ENCODE results near the gene SSH3.
A peak's percentile ranks its signal among the peaks of the same experiment; 100 is the strongest.
"Not testable (repeated sequence)": the region's sequence is repeated elsewhere in the genome, so short reads cannot be mapped to it uniquely, and the experiment has no call there.

SSH3 gene

DNA sequence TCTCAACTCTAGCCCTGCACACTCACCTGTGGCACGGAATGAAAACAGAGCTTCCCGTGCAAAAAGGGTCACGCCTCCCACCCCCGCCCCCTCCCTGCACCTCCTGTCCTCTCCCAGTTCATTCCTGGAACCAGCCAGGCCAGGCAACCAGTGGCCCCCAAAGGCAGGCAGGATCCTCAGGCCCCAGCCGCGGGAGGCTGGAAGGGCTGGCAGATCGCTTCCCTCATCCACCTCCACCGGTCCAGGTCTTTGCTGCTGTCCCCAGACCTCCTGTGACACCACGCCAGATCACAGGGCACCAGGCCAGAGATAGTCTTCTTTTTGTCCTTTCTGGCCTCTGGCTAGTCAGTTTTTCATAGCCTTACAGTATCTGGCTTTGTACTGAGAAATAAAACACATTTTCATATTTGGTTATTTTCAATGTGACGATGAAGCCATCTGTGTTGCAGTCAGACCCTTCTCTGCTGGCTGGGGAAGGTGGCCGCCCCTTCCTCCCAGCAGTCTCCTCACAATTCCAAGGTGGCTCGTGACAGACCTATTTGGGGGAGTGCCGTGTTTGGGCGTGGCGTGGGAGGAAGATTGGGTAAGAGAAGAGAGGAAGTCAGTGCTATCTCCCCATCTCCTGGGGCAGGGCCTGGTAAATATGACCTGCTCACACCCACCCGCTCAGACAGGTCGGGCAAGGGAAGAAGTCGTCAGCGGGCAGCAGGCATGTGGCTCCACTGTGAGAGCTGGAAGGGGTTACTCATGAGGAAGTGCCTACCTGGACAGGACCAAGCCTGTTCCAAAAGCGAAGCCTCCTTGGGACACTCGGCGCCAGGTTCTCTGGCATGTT lies 9.1 kb downstream of the SSH3 start:
- no peak for DNase-seq (ENCODE audit: low spot score)

GRCh38 chr11:67313125-67313890 lies 10.0 kb downstream of the SSH3 start:
- DNase-seq (ENCODE audit: low spot score): no peak

- DNase-seq (ENCODE audit: low spot score): no peak
Measured at GRCh38 chr11:67314218-67314617, 10.9 kb downstream of the SSH3 start.

DNA sequence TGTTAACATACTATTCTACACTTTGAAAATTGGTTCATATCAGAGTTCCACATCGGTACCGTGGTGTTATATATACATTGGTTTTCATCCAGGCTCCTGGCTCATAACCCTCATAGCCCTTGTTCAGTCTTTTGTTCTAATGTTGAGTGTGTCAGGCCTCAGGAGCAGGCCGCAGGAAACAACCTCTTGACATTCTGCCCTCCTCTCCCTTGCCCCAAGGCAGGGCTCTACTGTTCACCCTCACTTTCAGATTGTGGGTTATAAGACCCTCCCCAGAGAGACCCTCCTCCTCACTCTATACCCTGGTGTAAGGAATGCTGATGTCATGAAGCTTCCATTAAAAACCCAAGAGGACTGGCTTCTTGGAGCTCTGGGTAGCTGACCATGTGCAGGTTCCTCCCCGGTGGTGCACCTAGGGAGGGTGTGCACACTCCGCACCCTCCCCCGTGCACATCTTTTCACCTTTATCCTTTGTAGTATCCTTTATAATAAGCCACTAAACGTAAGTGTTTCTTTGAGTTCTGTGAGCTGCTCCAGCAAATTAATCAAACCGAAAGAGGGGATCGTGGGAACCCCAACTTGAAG lies 12.1 kb downstream of the SSH3 start:
- DNase-seq (ENCODE audit: low spot score): no peak

- no peak for DNase-seq (ENCODE audit: low spot score)
Measured at GRCh38 chr11:67316882-67317204, 13.5 kb downstream of the SSH3 start.

DNA sequence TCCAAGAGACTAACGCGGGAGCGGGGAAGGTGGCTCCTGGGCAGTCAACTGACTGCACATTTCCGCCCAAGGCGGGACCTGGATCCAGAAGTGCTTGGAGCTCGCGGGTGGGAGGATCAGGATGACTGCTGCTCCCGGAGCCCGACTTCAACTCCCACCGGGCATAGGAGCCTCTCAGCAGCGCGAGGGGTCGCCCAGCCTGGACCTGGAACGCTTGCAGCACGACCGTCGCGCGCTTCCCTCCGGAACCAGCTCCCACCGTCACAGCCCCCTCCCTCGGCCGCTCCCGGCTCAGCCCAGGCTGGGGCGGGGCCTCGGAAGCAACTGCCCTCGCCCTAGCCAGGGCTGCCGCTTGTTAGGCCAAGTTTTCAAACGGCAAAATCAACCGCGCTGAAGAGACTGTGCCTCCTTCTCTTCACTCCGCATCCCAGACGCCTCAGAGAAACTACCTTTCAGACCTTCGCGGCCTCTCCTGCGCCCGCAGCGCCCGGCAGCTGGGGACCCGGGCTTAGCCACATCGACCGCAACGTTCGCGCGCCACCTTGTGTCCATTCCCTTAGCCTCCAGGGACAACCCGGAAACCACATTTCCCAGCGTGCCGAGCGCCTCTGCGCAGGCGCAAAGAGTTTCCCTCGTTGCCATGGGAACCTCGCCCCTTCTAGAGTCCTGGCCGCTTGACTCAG lies 14.0 kb downstream of the SSH3 start:
- peak; percentile 99 for DNase-seq (ENCODE audit: low spot score)

DNA sequence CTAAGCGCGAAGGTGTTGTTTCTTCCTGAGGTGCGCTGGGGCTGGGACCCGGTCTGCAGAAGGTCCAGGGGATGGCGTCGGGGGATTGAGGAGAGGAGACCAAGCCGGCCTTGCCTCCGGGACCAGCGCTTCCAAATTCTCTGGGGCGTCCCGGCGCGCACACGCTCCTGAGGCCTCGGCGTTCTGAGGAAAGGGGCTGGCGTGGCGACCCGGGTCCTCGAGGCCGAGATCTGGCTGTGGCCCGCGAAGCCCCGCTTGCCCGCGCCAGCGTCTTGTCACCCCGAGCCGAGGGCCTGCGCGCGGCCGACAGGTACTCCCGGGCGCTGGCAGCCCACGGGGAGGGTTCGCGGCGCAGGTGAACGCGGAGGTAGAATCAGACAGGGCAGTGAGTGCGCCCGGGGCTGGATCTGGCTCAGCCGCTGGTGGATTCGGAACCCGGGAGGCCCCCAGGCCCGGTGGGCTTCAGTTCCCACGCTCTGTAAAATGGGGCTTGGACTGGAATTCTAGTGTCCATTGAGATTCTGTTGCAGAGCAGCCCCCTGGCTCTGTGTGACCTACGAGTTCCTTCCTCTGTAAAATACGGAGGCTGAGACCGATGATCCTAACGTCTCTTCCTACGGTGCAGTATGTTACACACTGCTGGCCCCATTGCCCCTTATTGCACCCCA lies 14.7 kb downstream of the SSH3 start:
- DNase-seq (ENCODE audit: low spot score): no peak

DNA sequence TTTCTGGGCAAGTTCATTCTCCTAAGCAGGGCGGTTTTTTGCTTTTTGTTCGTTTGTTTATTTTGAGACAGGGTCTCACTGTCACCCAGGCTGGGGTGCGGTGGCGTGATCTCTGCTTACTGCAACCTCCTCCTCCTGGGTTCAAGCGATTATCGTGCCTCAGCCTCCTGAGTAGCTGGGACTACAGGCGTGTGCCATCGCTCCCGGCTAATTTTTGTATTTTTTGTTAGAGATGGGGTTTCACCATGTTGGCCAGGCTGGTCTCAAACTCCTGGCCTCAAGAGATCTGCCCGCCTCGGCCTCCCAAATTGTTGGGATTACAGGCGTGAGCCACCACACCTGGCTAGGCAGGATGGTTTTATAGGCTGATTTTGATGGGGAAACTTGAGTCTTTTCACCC lies 15.5 kb downstream of the SSH3 start:
- DNase-seq (ENCODE audit: low spot score): not testable (repeated sequence)

GRCh38 chr11:67320011-67320410 lies 16.7 kb downstream of the SSH3 start:
- no peak for DNase-seq (ENCODE audit: low spot score)

DNA sequence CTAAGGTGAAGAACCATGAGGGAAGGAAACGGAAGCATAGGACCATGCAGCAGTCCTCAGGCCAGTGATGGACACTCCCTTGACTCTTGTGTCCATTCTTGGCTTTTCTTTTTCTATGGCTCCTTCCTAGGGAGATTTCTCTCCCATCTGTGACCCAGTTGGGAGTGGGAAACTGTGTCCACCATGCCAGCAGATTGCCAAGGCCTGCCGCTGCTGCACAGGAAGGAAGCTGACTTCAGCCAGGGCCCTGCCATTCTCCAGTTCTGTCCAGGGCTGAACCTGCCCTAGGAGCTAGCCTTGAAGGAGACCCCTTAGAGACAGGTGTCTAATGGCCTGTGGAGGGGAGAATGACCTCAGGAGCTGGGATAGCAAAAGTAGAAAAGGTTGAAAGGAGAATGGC lies 17.4 kb downstream of the SSH3 start:
- DNase-seq (ENCODE audit: low spot score): no peak

DNA sequence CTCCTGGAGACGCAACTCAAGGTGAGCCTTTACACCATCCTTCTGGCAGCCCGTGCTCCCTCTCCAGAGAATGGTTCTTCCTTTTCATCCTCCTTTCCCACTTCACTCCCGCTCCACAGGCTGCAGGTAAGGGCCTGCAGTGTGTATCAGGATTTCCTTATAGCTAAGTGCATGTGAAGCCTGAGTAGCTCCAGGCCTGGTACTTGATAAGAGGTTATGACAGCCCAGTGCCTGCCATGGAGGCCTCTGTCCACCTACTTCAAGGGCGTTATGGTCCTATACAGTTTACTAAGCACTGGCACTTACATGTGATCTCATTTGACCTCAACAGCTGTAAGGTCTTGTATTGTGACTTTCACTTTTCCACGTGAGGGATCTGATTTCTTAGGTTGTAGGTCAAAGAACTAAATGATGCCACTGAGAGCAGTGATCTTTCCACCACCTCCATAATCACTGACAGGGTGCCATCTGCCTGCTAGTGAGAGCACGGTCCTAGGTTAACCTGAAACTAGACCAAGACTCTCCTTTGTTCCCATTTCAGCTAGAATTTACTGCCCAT lies 18.1 kb downstream of the SSH3 start:
- DNase-seq (ENCODE audit: low spot score): no peak

- no peak for DNase-seq (ENCODE audit: low spot score)
Measured at GRCh38 chr11:67322049-67322448, 18.7 kb downstream of the SSH3 start.

DNA sequence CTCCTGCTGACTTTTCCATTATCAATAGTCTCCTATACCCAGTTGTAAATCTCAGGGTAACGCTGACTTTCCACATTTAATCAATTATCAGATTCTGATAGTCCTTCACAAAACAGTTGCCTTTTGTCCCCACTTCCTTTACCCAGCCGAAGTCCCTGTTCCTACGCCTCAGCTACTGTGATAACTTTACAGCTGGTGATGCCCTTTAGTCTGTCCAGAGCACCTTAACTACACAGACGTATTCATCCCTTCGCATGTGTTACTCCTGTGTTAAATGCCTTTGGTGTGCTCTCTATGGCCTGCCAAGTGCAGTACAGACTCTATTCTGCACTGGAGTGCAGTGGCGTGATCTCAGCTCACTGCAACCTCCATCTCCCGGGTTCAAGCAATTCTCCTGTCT lies 20.2 kb downstream of the SSH3 start:
- DNase-seq (ENCODE audit: low spot score): no peak

- no peak for DNase-seq (ENCODE audit: low spot score)
Measured at GRCh38 chr11:67332081-67332691, 28.9 kb downstream of the SSH3 start.

GRCh38 chr11:67337257-67337656 lies 33.9 kb downstream of the SSH3 start:
- no peak for DNase-seq (ENCODE audit: low spot score)

- no peak for DNase-seq (ENCODE audit: low spot score)
Measured at GRCh38 chr11:67344264-67344663, 40.9 kb downstream of the SSH3 start.

GRCh38 chr11:67345247-67345919 lies 42.1 kb downstream of the SSH3 start:
- DNase-seq (ENCODE audit: low spot score): no peak

- no peak for DNase-seq (ENCODE audit: low spot score)
Measured at GRCh38 chr11:67345920-67346819, 42.8 kb downstream of the SSH3 start.

DNA sequence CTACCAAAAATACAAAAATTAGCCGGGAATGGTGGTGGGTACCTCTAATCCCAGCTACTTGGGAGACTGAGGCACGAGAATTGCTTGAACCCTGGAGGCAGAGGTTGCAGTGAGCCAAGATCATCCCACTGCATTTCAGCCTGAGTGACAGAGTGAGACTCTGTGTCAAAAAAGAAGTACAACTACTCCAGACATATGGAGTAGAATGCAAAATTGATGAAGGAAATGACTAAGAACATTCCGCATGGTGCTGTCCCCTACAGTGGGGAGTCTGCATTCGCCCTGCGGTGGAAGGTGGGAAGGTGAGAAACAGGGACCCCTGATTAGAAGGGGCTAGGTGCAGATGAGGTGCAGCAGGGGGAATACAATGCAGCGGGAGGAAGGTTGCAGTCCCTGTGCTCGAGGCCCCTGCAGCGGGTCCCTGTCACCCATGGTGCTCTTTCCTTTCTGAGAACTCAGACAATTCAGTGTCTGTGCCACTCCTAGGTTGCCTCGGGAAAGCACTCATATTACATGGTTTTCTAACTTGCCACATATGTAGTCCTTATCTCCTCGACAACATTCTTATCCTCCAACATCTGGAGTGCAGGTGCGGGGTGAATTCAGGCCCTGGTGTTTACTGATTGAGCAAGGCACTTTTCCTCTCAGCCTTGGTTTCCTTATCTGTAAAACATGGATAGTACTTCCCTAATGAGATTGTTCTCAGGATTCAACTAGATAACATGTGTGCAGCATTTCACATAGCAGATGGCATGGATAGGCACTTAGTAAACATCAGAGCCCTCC lies 44.8 kb downstream of the SSH3 start:
- DNase-seq (ENCODE audit: low spot score): no peak

Data from ecto neural progenitor cell (in vitro differentiated cells).